HG03469 (cell line): ENCODE measurements around the gene ATP12A.

Experiments used
- ATAC-seq: cut with Tn5 transposase; IDR thresholded peaks from one replicate; pipeline ENCODE4 v1.9.1; 2021; ENCODE audit warnings: mild to moderate bottlenecking, moderate library complexity, moderate number of reproducible peaks; ENCODE audit not compliant: unreplicated experiment

ATP12A gene

GRCh38 chr13:24680258-24680920 is at the start of gene ATP12A:
TSS of gene ATP12A (plus strand) at chr13:24680408. CDS start at chr13:24680744, 336 bp downstream.
- no peak for ATAC-seq

- no peak for ATAC-seq
These were observed 49.2 kb upstream of the ATP12A start for GRCh38 chr13:24630851-24631620.

DNA sequence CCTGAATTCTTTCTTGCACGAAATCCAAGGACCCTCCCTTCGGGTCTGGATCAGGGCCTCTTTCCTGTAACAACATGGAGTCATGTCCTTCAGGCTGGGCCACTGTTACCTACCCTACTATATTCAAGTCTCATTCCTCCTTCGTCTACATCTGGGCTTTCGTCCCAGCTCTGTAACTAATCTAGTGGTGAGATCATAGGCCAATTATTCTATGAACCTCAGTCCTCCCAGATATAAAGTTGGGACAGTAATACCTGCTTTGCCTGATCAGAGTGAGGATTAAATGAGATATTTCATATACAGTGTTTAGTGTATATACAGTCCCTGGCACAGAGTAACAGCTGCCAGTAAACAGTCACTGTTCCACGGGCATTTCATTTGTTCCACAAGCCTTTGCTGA is 48.3 kb upstream of the ATP12A start:
- ATAC-seq = no peak

GRCh38 chr13:24632382-24633121 is 47.7 kb upstream of the ATP12A start:
- ATAC-seq = no peak

- no peak for ATAC-seq
These were observed 43.4 kb upstream of the ATP12A start for GRCh38 chr13:24636776-24637175.

DNA sequence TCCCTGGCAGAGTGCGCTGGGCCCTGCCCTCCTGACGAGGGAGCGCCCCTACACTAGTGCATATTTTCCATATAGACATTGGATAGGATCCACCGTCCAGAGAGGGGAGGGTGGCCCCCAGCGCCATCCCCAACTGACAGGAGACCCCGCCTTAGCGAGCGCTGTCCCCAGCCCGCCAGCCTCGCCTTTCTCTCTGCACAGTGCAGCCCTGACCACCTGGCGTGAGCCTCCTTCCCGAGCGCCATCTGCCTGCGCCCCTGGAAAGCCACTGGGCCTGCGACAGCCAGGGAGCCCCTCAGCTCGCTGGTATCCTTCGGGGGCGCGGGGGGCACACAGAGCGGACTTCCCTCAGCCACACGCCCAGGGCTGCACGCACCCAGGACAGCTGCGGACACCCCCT is 42.1 kb upstream of the ATP12A start:
- ATAC-seq = no peak

- no peak for ATAC-seq
These were observed 39.5 kb upstream of the ATP12A start for GRCh38 chr13:24640752-24641151.

GRCh38 chr13:24642219-24642618 is 38.0 kb upstream of the ATP12A start:
- no peak for ATAC-seq

DNA sequence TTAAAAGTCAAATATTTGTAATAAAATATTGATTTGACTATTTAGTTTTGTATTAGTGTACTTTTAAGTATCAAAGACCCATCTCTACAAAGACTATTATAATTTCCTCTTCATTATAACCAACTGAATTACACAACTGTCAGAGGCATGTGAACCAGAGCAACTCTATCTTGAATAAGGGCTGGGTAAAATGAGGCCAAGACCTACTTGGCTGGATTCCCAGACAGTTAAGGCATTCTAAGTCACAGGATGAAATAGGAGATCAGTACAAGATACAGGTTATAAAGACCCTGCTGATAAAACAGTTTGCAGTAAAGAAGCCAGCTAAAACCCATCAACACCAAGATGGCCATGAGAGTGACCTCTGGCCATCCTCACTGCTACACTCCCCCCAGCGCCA is 36.2 kb upstream of the ATP12A start:
- no peak for ATAC-seq

- ATAC-seq = no peak
These were observed 31.9 kb upstream of the ATP12A start for GRCh38 chr13:24648271-24648670.

DNA sequence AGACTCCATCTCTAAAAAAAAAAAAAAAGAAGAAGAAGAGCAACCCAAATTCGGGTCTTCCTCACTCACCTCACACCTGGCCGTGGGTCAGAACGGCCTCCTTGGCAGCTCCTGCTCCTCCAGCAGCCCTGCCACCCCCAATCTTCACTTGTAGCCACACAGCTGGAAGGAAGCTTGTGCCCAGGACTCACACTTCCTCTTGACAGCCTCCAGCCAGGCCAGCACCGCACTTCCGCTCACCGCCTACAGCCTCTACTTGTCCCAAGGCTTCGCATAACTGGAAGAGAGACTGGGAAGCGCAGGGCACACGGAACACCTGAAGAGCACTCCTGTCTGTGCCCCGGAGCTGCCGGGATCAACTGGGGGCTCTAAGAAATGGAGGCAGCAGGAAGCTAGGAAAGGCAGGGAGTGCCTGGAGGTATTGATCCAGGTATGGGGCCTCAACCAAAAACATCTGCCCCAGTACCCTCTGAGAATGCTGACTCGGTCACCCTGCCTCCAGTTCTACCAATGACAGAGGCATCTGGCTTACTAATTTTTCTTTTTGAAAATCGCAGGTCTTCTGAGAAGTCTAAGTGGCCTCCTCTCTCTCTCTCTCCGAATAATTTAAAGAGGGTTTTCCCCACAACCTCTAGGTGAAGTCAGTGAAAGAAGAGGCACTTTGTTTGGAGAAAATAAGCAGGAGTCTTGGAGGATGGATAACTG is 31.1 kb upstream of the ATP12A start:
- no peak for ATAC-seq

DNA sequence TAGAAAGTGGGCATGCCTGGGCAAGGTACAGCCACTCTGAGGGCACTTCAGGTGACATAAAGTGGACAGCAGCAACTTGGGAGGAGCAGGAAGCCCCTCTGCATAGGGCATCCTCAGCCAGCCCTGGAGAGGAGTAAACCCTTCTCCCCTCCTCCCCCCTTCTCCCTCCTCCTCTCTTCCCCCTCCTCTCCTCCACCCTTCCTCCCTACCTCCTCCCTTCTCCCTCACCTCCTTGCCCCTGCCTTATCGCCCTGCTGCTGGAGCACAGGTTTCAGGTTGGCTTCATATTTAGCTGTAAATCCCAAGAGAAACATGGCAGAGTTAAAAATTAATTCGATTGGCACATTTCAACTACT is 30.5 kb upstream of the ATP12A start:
- no peak for ATAC-seq

GRCh38 chr13:24650161-24650560 is 30.0 kb upstream of the ATP12A start:
- ATAC-seq = no peak

- no peak for ATAC-seq
These were observed 28.4 kb upstream of the ATP12A start for GRCh38 chr13:24651718-24652345.

GRCh38 chr13:24652359-24652758 is 27.8 kb upstream of the ATP12A start:
- no peak for ATAC-seq

- ATAC-seq = no peak
These were observed 25.5 kb upstream of the ATP12A start for GRCh38 chr13:24654741-24655140.

- ATAC-seq = no peak
These were observed 21.0 kb upstream of the ATP12A start for GRCh38 chr13:24659239-24659638.

DNA sequence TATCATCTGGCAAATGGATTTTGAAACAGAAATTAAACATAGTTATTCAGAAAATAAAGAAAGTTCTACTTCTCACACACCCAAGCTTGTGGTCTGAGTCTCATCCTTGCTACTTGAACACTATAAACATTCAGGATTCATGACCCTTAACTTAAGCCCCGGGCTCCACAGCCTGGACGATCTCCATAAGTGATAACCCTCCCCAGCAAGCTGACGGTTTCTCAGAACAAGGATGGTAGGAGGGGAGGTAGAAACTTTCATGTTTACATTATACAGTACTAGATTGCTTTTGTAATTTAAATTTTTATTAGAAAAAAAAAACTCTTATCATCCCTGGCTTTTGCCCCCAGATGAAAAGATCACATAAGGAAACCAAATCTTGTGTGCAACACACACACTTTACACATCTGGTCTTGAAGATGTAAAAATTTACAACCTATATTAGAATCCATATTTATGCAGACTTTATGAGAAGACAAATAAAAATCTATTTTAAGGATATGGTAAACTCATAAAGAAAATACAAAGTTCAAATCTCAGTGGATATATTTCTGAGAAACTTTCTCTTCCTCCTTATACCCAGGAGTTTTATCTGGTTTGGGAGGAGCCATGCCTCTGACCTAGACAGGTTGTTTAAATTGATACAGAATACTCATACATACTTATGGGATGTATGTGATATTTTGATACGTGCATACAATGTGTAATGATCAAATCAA is 20.0 kb upstream of the ATP12A start:
- no peak for ATAC-seq

DNA sequence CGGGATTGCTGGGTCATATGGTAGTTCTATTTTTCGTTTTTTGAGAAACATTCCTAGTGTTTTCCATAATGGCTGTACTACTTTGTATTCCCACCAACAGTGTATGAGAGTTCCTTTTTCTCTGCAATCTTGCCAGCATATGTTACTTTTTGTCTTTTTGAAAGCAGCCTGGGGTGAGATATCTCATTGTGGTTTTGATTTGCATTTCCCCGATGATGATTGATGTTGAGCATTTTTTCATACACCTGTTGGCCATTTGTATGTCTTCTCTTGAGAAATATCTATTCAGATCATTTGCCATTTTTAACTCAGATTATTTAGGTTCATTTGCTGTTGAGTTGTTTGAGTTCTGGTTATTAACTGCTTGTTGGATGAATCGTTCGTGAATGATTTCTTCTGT is 18.5 kb upstream of the ATP12A start:
- ATAC-seq = no peak
